ENCODE data around the gene ANXA6.

Gene ANXA6

GRCh38 chr5:151125421-151125820 is 32.2 kb downstream of the ANXA6 start:
- no peak for ATAC-seq
- no peak for TF ChIP-seq PPARA (CRISPR knock-in tag; IDR thresholded peaks at IDR 0.05; ENCODE audit: borderline replicate concordance)
- TF ChIP-seq ZNF8 (CRISPR knock-in tag; IDR thresholded peaks at IDR 0.05): no peak
- TF ChIP-seq RARB (CRISPR knock-in tag; IDR thresholded peaks at IDR 0.05): no peak
- no peak for TF ChIP-seq ZFP30 (CRISPR knock-in tag; IDR thresholded peaks at IDR 0.05)
- TF ChIP-seq ISL1 (CRISPR knock-in tag; IDR thresholded peaks at IDR 0.05): no peak
- no peak for TF ChIP-seq ARNTL (CRISPR knock-in tag; IDR thresholded peaks at IDR 0.05; ENCODE audit: borderline replicate concordance, low read depth)
- TF ChIP-seq ZC3H10 (CRISPR knock-in tag; IDR thresholded peaks at IDR 0.05): no peak
- TF ChIP-seq CSRNP3 (CRISPR knock-in tag; IDR thresholded peaks at IDR 0.05): no peak
- no peak for TF ChIP-seq ESRRG (CRISPR knock-in tag; IDR thresholded peaks at IDR 0.05)
- no peak for TF ChIP-seq ZNF565 (CRISPR knock-in tag; conservative IDR thresholded peaks at IDR 0.05; ENCODE audit: low read depth)
- TF ChIP-seq BACH2 (CRISPR knock-in tag; IDR thresholded peaks at IDR 0.05; ENCODE audit: borderline replicate concordance): no peak
- TF ChIP-seq GLIS3 (CRISPR knock-in tag; IDR thresholded peaks at IDR 0.05): no peak
- no peak for TF ChIP-seq CREB5 (CRISPR knock-in tag; IDR thresholded peaks at IDR 0.05; ENCODE audit: low read depth)
- no peak for TF ChIP-seq POU6F1 (CRISPR knock-in tag; IDR thresholded peaks at IDR 0.05; ENCODE audit: borderline replicate concordance, low read depth)

- no peak; the same call in 1 of the 3 replicates for ATAC-seq
- TF ChIP-seq GLIS3 (CRISPR knock-in tag; IDR thresholded peaks at IDR 0.05): no peak
Observed at GRCh38 chr5:151123897-151124751, 33.5 kb downstream of the ANXA6 start.

- TF ChIP-seq ZC3H10 (CRISPR knock-in tag; IDR thresholded peaks at IDR 0.05) (no peak), ARNTL (CRISPR knock-in tag; IDR thresholded peaks at IDR 0.05; ENCODE audit: borderline replicate concordance, low read depth) (no peak), ZFP30 (CRISPR knock-in tag; IDR thresholded peaks at IDR 0.05) (no peak), POU6F1 (CRISPR knock-in tag; IDR thresholded peaks at IDR 0.05; ENCODE audit: borderline replicate concordance, low read depth) (no peak), PATZ1 (CRISPR knock-in tag; IDR thresholded peaks at IDR 0.05; ENCODE audit: borderline replicate concordance) (no peak), GLIS3 (CRISPR knock-in tag; IDR thresholded peaks at IDR 0.05) (no peak), CSRNP3 (CRISPR knock-in tag; IDR thresholded peaks at IDR 0.05) (no peak), ZFP3 (CRISPR knock-in tag; IDR thresholded peaks at IDR 0.05) (no peak), ZNF8 (CRISPR knock-in tag; IDR thresholded peaks at IDR 0.05) (no peak), OSR1 (CRISPR knock-in tag; IDR thresholded peaks at IDR 0.05) (no peak), BACH2 (CRISPR knock-in tag; IDR thresholded peaks at IDR 0.05; ENCODE audit: borderline replicate concordance) (no peak), TSHZ2 (CRISPR knock-in tag; IDR thresholded peaks at IDR 0.05) (no peak), PPARA (CRISPR knock-in tag; IDR thresholded peaks at IDR 0.05; ENCODE audit: borderline replicate concordance) (no peak)
Observed at GRCh38 chr5:151122828-151123227, 34.8 kb downstream of the ANXA6 start.

More at GRCh38 chr5:151122828-151123227, 34.8 kb downstream of the ANXA6 start:
- no peak for ATAC-seq

Data from SK-N-SH treated with all-trans-retinoic acid at 6 μM for 48 hours (cell line).